GM18502 (cell line): ENCODE data around the gene COX6A1.
A peak's percentile ranks its signal among the peaks of the same experiment; 100 is the strongest.

Experiments used
- ATAC-seq: cut with Tn5 transposase; IDR thresholded peaks from one replicate; pipeline ENCODE4 v1.9.1; 2021; ENCODE audit warnings: mild to moderate bottlenecking; ENCODE audit not compliant: unreplicated experiment, poor library complexity

The COX6A1 gene

DNA sequence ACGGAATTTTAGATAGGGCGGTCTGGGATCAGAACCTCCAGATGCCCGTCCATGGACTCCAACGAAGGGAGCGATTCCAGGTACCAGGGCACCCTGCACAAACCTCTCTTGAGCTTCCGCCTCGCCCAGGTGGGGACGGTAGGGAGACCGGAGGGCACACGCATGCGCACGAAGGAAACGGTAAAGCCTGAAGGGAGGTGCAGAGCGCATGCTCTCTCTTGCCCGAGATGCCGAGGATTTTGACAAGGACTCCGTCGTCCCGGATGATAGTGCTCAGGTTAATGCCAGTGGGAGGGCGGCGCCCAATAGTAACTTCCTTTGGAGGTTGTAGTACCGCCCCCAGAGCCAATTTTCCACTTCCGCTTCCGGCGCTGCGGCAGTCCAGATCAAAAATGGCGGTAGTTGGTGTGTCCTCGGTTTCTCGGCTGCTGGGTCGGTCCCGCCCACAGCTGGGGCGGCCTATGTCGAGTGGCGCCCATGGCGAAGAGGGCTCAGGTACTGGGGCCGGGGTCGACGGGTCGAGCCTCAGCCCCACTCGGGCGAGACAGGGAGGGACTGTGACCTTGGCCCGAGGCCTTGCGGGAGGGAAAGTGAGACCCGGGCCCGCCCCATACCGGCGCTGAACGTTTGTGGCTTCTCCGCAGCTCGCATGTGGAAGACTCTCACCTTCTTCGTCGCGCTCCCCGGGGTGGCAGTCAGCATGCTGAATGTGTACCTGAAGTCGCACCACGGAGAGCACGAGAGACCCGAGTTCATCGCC, at the start of gene COX6A1:
Gene COX6A1, plus strand, starts transcription at position 379 of the 760 bp plus-strand sequence. Its CDS starts 14 bp downstream, at position 393.
- ATAC-seq, result peak; percentile 94

DNA sequence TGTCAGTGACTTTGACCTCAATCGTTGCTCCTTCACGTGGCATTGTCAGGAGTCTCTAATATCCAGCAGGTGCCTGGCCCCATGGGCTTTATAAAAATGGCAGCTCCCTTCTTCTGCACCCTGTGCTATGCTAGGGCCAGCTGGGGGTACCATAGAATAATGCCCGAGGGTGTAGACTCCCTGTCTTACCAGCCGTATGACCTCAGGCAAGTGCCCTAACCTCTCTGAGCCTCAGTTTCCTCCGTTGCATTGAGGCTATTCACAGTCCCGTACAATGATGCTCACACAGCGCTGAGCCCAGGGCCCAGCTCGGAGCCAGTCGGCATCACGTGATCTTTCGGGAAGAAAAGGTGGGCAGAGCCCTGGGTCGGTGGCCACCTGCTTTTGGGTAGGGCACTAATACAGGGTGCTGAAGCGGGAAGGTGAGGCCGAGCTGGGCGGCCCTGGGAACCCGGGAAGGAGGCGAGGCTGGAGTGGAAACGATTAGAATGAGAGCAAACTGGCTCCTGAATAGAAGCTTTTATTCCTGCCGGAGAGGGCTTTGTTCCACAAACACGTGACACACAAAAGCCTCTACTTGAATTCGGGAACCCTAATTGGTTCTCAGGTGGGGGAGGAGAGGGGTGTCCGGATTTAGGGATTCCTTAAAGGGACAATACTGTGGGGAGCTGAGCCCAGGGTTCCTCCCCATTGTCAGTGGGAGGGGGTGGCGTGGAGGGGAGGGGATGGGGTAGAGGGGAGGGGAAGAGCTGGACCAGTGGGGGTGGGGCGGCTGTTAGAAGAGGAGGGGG, 49.0 kb upstream of the COX6A1 start:
- no peak for ATAC-seq

DNA sequence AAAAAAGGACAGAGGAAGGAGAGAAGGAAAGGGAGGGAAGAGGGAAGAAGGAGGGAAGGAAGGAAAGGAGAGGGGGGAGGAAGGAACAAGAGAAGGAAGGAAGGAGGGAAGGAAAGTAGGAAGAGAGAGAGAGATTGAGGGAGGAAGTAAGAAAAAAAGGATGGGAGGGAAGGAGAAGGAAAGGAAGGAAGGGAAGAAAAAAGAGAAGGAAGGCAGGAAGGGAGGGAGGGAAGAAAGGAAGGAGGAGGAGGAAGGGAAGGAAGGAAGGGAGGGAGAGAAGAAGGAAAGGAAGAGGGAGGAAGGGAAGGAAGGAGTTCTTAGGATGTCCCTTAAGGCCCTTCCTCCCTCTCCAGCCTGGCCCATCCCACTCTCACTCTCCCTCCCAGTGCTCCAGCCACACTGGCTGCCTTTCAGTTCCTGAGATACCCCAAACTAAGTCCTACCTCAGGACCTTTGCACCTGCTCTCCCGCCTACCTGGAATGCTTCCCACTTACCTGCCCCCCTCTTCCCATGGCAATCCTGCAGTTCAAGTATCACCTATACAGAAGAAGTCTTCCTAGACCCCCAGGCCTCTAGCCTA, 47.3 kb upstream of the COX6A1 start:
- ATAC-seq, result no peak

DNA sequence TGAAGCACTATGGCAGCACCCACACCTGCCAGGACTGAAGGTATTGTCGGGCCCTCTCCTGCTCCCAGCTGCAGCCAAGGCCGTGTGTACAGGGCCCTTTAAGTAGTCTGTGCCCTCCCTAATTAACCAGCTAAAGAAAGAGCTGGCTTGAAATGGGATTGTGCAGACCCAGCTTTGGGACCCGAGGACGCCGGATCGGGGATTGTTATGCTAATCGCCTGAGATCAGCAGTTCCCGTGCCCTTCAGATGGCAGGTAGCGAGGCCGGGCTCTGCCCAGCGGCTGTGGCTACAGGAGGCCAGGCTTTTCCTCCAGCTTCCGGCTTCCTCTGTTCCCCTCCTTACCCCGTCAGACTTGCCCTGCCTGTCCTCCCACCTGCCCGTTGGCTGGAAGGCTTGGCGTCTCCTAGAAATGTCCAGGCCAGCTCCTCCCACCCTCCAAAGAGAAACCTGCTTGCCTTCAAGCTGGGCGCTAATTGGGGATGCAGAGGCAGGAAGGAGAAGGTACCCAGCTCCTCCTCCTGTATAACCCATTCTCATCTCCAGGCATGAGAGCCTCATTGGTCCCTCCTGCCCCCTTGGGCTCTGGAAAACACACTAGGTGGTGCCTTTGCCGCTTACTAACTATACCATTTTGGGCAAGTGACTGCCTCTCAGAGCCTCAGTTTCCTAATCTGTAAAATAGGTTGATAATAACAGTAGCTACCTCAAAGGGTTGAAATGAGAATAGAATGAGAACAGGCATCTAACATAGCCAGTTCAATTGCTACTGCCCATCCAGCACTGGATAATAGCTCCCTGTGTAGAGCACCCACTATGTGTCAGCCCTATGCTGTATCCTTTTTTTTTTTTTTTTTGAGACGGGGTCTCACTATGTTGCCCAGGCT, 43.2 kb upstream of the COX6A1 start:
- ATAC-seq, result no peak

DNA sequence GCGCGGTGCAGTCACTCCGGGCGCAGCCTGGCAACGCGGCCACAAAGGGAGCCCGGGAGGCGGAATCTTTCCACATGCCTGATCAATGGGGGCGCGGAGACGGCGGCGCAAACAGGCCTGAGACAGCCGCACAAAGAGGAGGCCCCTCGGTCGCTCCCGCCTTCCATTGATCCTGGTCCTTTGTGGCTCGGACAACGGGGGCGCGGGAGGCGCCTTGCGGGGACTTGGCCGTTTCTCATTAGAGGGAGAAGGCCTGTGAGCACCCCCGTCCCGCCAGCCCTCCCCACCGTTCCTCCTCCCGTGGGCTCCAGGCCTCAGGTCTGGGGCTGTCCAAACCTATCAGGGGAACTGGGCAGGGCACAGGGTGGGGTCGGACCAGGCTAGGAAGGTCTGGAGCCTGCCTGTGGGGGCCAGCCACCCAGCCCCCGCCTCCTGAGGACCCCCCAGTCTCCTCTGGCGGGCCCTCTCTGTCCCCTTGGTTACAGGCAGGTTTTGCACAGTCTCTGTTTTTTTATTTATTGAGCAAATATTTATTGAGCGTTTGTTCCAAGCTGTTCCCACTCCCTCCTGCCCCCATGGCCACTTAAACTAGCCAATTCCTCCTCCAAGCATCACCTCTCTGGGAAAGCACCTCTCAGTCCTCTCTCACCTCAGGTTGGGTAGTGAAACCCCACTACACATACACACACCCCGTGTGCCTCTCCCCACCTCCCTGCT, 39.9 kb upstream of the COX6A1 start:
- ATAC-seq, result no peak

DNA sequence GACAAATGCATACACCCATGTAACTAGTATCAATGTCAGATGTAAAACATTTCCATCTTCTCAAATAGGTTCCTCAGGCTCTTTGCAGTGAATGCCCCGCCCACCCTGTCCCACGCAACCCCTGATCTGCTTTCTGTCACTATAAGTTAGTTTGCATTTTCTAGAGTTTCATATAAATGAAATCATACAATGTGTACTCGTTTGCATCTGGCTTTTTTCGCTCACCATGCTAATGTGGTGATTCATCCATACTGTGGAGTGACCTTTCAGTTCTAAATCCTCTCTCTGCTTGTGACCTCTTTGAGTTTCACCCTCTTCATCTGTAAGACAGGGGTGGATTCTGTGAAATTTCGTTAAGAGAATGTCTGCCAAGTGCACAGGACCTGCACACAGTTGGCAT, 38.4 kb upstream of the COX6A1 start:
- ATAC-seq, result no peak

DNA sequence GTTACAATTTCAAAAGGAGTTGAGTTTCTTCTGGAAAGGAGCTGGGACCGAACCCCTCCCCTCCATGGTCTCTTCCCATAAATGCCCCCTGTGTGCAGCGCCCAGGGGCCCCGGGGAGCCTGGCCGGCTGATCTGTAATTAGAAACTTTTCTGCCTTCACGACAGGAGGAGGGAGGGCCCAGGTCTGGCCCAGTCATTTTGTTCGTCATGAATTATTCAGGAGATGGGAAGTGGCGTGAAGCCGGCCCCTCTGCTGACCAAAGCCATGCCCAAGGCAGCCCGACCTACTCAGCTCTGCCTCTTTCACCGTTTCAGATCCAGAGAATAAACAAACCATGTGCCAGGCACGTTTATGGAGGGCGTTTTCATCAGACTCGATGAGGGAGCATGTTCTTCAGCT, 35.7 kb upstream of the COX6A1 start:
- ATAC-seq, result no peak

DNA sequence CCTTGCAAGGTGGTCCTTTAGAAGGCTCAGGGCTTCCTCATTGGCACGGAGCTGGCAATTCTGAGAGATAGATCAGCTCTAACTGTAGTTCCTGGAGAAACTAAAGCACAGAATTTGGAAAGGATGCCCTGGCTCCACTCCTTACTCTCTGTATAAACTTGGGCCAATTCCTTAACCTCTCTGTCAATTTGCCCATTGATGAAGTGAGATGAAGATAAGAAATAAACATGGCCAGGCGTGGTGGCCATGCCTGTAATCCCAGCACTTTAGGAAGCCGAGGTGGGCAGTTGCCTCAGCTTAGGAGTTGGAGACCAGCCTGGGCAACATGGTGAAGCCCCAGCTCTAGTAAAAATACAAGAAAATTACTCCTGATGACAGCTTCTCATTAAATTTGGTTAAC, 34.0 kb upstream of the COX6A1 start:
- no peak for ATAC-seq

DNA sequence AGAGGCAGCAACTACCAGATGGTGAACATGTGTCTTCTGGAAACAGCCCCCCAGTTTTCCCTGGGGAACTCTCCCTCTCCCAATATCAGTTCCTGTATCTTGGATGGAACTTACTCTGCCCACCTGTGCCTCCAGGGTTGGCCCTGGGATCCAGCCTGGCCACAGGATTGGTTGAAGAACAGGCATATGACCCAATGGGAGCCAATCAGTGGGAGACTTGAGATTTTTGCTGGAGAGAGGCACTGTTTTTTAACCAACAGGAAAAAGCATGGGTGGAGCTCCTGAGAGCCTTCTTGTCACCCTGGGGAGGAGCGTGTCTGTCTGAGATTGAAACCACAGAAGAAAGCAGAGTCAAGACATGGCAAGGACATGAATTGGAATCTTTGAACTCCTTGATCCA, 33.6 kb upstream of the COX6A1 start:
- ATAC-seq, result no peak

DNA sequence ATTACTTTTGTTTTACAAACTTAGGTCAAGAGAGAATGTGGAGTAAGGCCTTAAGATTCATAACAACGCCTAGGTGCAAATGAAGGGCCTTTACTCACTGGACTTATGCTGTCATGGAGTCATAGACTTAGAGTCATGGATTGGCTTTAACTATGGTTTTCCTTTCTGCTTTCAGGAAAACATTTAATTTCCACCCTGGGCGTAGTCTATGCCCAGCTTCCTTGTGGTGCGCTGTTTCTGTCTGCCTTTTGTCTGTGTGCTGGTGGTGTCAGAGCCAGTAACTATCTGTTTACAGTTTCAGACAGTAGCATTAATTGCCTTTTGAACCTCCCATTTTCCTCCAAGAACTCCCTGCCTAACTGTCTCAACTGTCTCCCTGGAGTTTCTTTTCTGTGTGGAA, 31.8 kb upstream of the COX6A1 start:
- ATAC-seq, result no peak

DNA sequence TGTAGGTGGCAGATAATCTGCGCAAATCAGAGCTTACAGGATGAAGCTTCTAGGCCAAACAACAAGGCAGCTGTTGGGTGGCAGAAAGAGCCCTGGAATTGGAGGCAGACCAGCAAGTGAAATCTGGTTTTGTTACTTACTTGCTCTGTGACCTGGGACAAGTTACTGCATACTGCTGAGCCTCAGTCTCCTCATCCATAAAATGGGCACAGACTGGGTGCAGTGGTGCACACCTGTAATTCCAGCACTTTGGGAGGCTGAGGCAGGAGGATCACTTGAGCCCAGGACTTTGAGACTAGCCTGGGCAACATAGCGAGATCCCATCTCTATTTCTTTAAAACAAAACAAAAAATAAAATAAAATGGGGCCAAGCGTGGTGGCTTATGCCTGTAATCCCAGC, 31.4 kb upstream of the COX6A1 start:
- no peak for ATAC-seq

DNA sequence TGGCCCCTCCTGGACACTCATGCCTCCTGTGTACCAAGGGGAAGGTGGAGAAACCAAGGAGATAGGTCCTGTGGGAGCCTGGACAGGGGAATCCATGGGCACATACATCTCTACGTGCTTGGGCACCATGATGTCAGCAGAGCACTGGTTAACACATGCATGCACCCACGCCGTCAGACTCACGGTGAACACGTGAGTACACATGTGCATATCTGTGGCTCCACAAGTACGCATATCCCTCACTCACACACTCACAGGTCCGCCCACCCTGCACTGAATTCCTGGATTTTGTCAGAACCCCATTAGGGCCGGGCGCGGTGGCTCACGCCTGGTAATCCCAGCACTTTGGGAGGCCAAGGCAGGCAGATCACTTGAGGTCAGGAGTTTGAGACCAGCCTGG, 29.1 kb upstream of the COX6A1 start:
- ATAC-seq, result no peak

DNA sequence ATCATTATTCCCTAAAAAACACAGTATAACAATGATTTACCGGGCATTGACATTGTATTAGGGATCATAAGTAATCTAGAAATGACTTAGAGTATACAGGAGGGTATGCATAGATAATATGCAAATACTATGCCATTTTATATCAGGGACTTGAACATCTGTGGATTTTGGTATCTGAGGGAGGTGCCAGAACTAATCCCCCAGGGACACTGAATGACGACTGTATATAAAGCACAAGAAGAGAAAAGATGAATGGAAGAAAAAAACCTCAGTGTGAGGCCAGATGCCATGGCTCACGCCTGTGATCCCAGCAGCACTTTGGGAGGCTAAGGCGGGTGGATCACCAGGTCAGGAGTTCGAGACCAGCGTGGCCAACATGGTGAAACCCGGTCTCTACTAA, 25.5 kb upstream of the COX6A1 start:
- no peak for ATAC-seq

DNA sequence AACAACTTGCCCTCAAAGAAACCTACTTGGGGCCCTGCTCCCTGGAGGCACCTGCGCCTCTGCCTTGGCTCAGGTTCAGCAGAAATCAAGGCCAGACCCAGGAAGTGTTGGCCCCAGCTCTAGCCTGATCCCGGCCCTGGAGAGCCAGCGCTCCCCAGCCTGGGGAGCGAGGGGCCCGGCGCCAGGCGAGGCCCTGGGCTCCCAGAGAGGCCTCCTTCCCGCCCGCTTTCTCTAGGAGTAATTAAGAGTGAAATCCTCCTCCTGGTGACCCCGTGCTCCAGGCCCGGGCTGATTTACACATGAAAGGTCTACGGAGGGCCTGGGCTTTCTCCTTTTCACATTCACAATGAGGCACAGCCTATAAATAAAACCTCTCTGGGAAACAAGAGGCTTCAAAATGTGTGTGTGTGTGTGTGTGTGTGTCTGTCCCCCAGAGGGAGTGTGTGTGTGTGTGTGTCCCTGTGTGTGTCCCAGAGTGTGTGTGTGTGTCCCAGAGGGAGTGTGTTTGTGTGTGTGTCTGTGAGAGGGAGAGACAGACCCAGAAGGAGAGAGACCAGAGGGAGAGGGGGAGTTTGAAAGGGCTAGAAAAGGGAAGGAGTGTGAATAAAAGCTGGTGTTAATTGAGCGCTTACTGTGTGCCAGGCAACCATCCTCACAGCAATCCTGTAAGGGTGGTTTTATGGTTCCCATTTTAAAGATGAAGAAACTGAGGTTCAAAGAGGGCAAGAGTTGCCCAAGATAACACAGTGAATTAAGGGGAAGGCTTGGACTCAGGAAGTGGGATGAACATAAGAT, 23.8 kb upstream of the COX6A1 start:
- ATAC-seq, result no peak

DNA sequence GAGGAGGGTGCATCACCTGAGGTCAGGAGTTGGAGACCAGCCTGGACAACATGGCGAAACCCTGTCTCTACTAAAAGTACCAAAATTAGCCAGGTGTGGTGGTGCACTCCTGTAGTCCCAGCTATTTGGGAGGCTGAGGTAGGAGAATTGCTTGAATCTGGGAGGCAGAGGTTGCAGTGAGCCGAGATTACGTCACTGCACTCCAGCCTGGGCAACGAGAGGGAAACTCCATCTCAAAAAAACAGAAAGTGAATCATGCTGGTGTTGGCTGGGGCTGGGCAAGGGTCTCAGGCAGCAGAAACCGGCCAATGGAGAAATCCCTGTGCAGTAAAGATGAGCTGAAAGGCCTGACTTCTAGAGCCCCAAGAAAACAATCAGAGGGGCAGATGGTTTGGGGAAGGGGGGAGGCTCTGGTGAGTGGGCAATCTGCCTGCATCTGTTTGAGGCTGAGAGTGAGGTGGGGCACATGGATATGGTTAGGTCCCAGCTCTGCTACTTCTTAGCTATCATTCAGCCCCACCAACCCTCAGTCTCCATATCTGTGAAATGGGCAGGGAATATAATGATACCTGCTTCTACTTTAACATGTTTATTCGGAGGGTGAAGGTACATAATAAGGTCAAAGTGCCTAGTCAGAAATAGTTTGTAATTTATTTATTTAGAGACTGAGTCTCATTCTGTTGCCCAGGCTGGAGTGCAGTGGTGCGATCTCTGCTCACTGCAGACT, 21.3 kb upstream of the COX6A1 start:
- no peak for ATAC-seq

DNA sequence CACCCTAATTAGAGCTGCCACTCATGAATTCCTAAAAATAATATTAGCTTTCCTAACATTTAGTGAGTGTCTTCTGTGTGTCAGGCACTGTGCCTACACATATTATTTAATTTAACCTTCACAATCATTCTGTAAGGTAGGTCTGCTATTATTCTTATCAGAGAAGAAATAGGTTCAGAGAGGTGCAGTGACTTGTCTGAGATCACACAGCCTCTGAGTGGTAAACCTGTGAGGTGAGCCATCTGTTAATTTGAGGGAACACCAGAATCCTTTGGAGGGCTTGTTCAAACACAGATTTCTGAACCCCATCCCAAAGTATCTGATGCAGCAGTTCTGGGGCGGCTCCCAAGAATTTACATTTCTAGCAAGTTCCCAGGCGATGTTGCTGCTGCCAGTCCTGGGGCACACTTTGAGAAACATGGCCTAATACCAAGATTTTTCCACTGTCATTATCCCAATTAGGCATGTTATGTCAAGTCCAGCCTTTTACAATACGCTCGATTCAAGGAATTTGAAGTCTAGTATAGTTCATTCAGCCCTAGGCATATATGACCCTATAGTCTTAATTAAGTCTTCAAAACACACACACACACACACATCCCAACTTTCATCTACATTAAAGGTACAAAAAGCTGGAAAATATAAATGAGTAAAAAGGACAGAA, 19.9 kb upstream of the COX6A1 start:
- no peak for ATAC-seq

DNA sequence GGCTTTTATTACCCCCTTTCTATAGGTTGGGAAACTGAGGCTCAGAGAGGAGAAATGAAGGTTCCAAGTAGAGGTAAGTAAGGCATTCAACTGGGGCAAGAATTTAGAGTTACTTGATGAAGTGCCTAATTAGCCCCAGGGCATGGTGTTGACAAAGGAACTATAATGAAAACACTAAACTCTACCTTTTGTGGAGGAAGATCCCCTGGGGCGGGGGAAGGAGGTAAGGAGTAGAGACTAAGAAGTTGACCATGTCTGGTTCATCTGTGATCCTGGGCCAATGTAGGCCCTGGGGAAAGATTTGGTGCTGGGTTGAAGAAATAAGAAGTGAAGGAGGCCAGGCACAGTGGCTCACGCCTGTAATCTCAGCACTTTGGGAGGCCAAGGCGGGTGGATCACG, 16.2 kb upstream of the COX6A1 start:
- no peak for ATAC-seq

DNA sequence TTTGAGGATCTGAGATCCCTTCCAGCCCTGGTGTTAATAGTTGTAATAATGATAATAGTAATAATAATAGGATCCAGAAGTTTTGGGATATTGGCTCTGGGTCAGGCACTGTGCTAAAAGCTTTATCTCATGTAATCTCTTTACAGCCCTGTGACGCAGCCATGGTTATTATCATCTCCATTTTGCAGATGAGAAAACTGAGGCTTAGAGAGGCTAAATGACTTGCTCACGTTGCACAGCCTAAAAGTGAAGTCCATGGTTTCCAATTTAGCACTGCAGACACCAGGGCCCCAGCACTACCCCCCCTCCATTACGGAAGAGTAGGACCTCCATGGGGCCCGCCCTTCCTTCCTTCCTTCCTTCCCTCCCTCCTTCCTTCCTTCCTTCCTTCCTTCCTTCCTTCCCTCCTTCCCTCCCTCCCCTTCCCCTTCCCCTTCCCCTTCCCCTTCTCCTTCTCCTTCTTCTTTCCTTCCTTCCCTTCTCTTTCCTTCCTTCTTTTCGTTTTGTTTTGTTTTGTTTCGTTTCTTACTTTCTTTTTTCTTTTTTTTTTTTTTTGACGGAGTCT, 14.9 kb upstream of the COX6A1 start:
- no peak for ATAC-seq
